ENCODE measurements around the gene GLIS1.

DNA sequence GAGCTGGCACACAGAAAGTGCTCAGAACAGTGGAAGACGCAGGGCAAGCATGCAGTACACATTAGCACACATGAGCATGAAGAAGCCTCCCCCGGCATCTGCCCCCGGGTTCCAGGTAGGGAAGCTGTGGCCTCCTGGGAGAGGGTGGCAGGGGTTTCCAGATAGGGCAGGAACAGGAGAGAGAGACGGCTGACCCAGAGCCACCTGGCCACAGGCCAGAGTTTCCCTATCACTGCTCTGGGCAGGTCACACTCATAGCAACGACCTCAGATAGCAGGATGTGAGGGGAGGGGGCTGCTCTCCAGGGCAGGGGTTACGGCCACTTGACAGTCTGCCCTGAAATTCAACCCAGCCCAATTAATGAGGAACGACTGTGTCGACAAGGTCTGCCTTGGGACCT is 36.6 kb downstream of the GLIS1 start:
- TF ChIP-seq, protein P1, sequence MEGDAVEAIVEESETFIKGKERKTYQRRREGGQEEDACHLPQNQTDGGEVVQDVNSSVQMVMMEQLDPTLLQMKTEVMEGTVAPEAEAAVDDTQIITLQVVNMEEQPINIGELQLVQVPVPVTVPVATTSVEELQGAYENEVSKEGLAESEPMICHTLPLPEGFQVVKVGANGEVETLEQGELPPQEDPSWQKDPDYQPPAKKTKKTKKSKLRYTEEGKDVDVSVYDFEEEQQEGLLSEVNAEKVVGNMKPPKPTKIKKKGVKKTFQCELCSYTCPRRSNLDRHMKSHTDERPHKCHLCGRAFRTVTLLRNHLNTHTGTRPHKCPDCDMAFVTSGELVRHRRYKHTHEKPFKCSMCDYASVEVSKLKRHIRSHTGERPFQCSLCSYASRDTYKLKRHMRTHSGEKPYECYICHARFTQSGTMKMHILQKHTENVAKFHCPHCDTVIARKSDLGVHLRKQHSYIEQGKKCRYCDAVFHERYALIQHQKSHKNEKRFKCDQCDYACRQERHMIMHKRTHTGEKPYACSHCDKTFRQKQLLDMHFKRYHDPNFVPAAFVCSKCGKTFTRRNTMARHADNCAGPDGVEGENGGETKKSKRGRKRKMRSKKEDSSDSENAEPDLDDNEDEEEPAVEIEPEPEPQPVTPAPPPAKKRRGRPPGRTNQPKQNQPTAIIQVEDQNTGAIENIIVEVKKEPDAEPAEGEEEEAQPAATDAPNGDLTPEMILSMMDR (IDR thresholded peaks at IDR 0.05; ENCODE audit: low read depth, low read length, poor library complexity, severe bottlenecking): no peak
- no peak for TF ChIP-seq EZH2phosphoT487 (IDR thresholded peaks at IDR 0.05; ENCODE audit: borderline replicate concordance, low read length)

All from DOHH2 (cell line).